CD4-positive, alpha-beta memory T cell (primary cell): ENCODE results near the gene TMEM87B. TPM values are rescaled to one million over a fixed set of nuclear protein-coding genes. Genes with fewer than 3 reads are reported as not detected.
"Not testable (repeated sequence)": the region's sequence is repeated elsewhere in the genome, so short reads cannot be mapped to it uniquely, and the experiment has no call there.

Source experiments
- CTCF ChIA-PET: fragments of 350-600 bp; sonication (Branson Sonifier 250); formaldehyde crosslinking; loops from one replicate; lab custom pipeline; 2021; ENCODE audit warnings: inconsistent platforms; ENCODE audit not compliant: partially characterized antibody; lab: Charles Lee
- POLR2A ChIA-PET: fragments of 350-600 bp; sonication (Branson Sonifier 250); formaldehyde crosslinking; loops from one replicate; lab custom pipeline; 2021; ENCODE audit not compliant: partially characterized antibody; lab: Charles Lee
- DNase-seq, 5 donors: peaks; one replicate each; pipeline versions ENCODE4 v3.0.0 to v3.0.0-alpha.2; 2020 to 2022; ENCODE audit warnings: mixed read lengths in 1 of 5
- H3K27ac ChIP-seq: one replicate; pipeline ENCODE4 v1.7.0; 2013; ENCODE audit warnings: low read depth, low read length
- H3K27me3 ChIP-seq: 2 replicates; pipeline ENCODE4 v1.7.0; 2013; ENCODE audit warnings: mild to moderate bottlenecking, low read length, moderate library complexity; ENCODE audit not compliant: insufficient read depth
- H3K36me3 ChIP-seq: 2 replicates; pipeline ENCODE4 v1.7.0; 2013; ENCODE audit warnings: mild to moderate bottlenecking, low read length, moderate library complexity; ENCODE audit not compliant: insufficient read depth
- H3K4me1 ChIP-seq: 2 replicates; pipeline ENCODE4 v1.7.0; 2013; ENCODE audit warnings: mild to moderate bottlenecking, low read length, moderate library complexity; ENCODE audit not compliant: insufficient read depth
- H3K4me3 ChIP-seq, 2 donors: one replicate each; pipeline ENCODE4 v1.7.0; 2013; ENCODE audit warnings: low read length in 2 of 2, mild to moderate bottlenecking in 1 of 2
- H3K9me3 ChIP-seq, 2 donors: one replicate each; pipeline ENCODE4 v1.7.0; 2013; ENCODE audit warnings: low read length in 2 of 2, control low read depth in 1 of 2; ENCODE audit not compliant: control insufficient read depth in 1 of 2
- H3K27ac Mint-ChIP-seq, 7 donors: one replicate each; pipeline ENCODE4 v1.8.0; 2020 to 2021; ENCODE audit warnings: mixed read lengths in 7 of 7, mild to moderate bottlenecking in 6 of 7, inconsistent platforms in 3 of 7, moderate library complexity in 3 of 7
- H3K27me3 Mint-ChIP-seq, 2 donors: one replicate each; pipeline ENCODE4 v1.8.0; 2020 to 2021; ENCODE audit warnings: mixed read lengths in 2 of 2
- H3K36me3 Mint-ChIP-seq, 2 donors: one replicate each; pipeline ENCODE4 v1.8.0; 2020 to 2021; ENCODE audit warnings: mixed read lengths in 2 of 2, inconsistent platforms in 1 of 2, mild to moderate bottlenecking in 1 of 2
- H3K4me1 Mint-ChIP-seq, 4 donors: one replicate each; pipeline ENCODE4 v1.8.0; 2020 to 2021; ENCODE audit warnings: mixed read lengths in 4 of 4, mild to moderate bottlenecking in 1 of 4
- H3K4me3 Mint-ChIP-seq, 8 donors: one replicate each; pipeline ENCODE4 v1.8.0; 2020 to 2021; ENCODE audit warnings: mixed read lengths in 8 of 8, mild to moderate bottlenecking in 7 of 8, moderate library complexity in 6 of 8, inconsistent platforms in 3 of 8
- H3K9me3 Mint-ChIP-seq, 8 donors: one replicate each; pipeline ENCODE4 v1.8.0; 2020 to 2021; ENCODE audit warnings: mixed read lengths in 8 of 8, mild to moderate bottlenecking in 5 of 8, inconsistent platforms in 3 of 8, moderate library complexity in 1 of 8
- intact Hi-C: fragments of 100-400 bp; cut with micrococcal nuclease; formaldehyde crosslinking; loops from one replicate; pipeline ENCODE4 v1.15.1; 2023
- polyA plus RNA-seq, 2 donors: library from polyadenylated mRNA; unstranded; fragments of 300-500 nt; fragmentation: Illumina TruSeq; gene quantifications; one replicate each; pipeline ENCODE4 v1.2.3, GENCODE V29; 2021
- total RNA-seq, 2 experiments: library from RNA; stranded (reverse); gene quantifications; one replicate each; pipeline ENCODE4 v1.2.3, GENCODE V29; 2021

TMEM87B gene
- total and polyA plus RNA-seq, 4 experiments from 2014 or later, result 12.5 to 28.7 (median 21.8) TPM

DNA sequence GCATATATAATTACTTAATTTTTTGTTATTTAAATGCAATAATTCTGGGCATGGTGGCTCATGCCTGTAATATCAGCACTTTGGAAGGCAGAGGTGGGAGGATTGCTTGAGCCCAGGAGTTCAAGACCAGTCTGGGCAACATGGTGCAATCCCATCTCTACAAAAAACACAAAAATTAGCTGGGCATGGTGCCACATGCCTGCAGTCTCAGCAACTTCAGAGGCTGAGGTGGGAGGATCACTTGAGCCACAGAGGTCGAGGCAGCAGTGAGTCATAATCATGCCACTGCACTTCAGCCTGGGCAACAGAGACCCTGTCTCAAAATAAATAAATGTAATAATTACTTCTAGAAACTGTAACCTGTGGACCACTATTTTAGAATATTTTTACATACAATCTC, 21.5 kb upstream of the TMEM87B start:
- Mint-ChIP-seq H3K36me3 (no peaks in the 10 kb centered on the region), H3K27ac (no peak overlapping the region), H3K27me3 (peaks cover 2 to 3% of the 10 kb centered on the region in 2 donors), H3K9me3 (peaks cover 0 to 19% (median 6%) of the 10 kb centered on the region in 8 donors), H3K4me1 (peaks cover 0 to 5% (median 2%) of the 10 kb centered on the region in 4 donors), H3K4me3 (no peak overlapping the region)
- Histone ChIP-seq H3K36me3 (no peaks in the 10 kb centered on the region), H3K4me1 (no peaks in the 10 kb centered on the region), H3K9me3 (no peaks in the 10 kb centered on the region), H3K27me3 (no peaks in the 10 kb centered on the region), H3K4me3 (no peak overlapping the region), H3K27ac (no peak overlapping the region)
- no peak for DNase-seq
- intact Hi-C loops, result no loop called here
- CTCF ChIA-PET, result interaction anchor here (0.7 to 1.1 kb wide), 2 partner anchors 17 to 122 kb away, joined by 3 read pairs; no protein-coding TSS in a partner anchor
- POLR2A ChIA-PET, result no interaction called here

DNA sequence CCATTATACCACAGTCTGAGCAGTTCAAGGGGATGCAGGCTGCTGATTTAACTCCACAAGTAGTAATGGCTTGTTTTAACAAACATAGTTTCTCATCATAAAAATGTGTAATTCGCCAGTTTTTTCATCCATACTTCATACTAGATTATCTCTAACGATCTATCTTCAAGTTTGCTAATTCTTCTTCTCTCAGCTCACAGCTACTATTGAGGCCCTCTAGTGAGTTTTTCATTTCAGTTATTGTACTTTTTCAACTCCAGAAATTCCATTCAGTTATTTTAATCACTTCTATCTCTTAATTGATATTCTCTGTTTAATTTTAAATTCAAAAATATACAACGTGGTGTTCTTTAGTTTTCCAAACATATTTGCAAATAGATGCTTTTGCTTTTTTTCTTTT, 20.1 kb upstream of the TMEM87B start:
- Mint-ChIP-seq H3K9me3 (peaks cover 0 to 20% (median 8%) of the 10 kb centered on the region in 8 donors), H3K4me1 (peaks cover 0 to 5% (median 2%) of the 10 kb centered on the region in 4 donors), H3K36me3 (no peaks in the 10 kb centered on the region), H3K27me3 (peaks cover 1% of the 10 kb centered on the region in 2 donors), H3K27ac (no peak overlapping the region), H3K4me3 (no peak overlapping the region)
- Histone ChIP-seq H3K4me1 (no peaks in the 10 kb centered on the region), H3K27me3 (no peaks in the 10 kb centered on the region), H3K4me3 (no peak overlapping the region), H3K27ac (no peak overlapping the region), H3K36me3 (no peaks in the 10 kb centered on the region), H3K9me3 (no peaks in the 10 kb centered on the region)
- CTCF ChIA-PET, result no interaction called here
- POLR2A ChIA-PET, result no interaction called here
- intact Hi-C loops, result no loop called here
- DNase-seq, result no peak

DNA sequence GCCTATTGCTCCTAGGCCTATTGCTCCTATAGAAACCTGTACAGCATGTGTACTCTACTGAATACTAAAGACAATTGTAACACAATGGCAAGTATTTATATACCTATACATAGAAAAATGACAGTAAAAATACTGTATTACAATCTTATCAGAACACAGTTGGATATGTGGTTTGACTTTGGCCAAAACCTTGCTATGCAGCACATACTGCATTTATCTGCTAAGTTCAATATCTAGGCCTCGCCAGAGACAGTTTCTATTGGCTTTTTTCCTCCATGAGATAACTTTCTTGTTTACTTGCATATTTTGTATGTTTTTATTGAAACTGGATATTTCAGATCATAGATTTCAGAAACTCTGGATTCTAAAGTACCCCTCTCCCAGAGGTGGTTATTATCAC, 19.3 kb upstream of the TMEM87B start:
- intact Hi-C loops, result no loop called here
- H3K4me1 ChIP-seq, result no peaks in the 10 kb centered on the region
- no peak overlapping the region for H3K27ac ChIP-seq
- H3K36me3 ChIP-seq, result no peaks in the 10 kb centered on the region
- Mint-ChIP-seq H3K27me3 (peaks cover 0 to 1% of the 10 kb centered on the region in 2 donors), H3K9me3 (peaks cover 0 to 21% (median 9%) of the 10 kb centered on the region in 8 donors), H3K27ac (no peak overlapping the region), H3K36me3 (no peaks in the 10 kb centered on the region), H3K4me3 (no peak overlapping the region), H3K4me1 (peaks cover 0 to 5% (median 2%) of the 10 kb centered on the region in 4 donors)
- no peaks in the 10 kb centered on the region for H3K27me3 ChIP-seq
- H3K9me3 ChIP-seq, result no peaks in the 10 kb centered on the region
- DNase-seq, result no peak
- ChIA-PET POLR2A (no interaction called here), CTCF (no interaction called here)
- H3K4me3 ChIP-seq, result no peak overlapping the region

DNA sequence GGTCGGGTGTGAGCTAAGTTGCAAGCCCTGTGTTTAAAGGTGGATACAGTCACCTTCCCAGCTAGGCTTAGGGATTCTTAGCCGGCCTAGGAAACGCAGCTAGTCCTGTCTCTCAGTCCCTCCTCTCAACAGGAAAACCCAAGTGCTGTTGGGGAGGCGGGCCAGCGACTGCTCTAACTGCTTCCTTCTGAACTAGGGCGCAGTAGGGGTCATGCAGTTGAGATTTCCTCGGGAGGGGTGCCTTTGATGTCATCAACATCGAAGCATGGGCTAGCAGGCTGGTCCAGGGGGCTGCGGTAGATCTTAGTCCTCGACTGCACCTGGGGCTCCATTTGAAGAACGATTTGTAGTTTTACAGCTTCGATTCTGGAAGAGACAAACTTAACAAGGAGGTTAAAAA, 15.5 kb upstream of the TMEM87B start:
- H3K4me1 ChIP-seq, POLR2A ChIA-PET, DNase-seq, H3K4me1 Mint-ChIP-seq, H3K27me3 Mint-ChIP-seq, H3K27me3 ChIP-seq, H3K36me3 ChIP-seq, H3K27ac Mint-ChIP-seq, H3K9me3 ChIP-seq, H3K4me3 ChIP-seq, H3K27ac ChIP-seq, H3K36me3 Mint-ChIP-seq, H3K4me3 Mint-ChIP-seq, intact Hi-C loops: not testable (repeated sequence)
- CTCF ChIA-PET, result interaction anchor here (1.1 kb wide), 1 partner anchor 11 kb away, joined by 3 read pairs; no protein-coding TSS in a partner anchor
- peaks cover 0 to 21% (median 10%) of the 10 kb centered on the region in 8 donors for H3K9me3 Mint-ChIP-seq

DNA sequence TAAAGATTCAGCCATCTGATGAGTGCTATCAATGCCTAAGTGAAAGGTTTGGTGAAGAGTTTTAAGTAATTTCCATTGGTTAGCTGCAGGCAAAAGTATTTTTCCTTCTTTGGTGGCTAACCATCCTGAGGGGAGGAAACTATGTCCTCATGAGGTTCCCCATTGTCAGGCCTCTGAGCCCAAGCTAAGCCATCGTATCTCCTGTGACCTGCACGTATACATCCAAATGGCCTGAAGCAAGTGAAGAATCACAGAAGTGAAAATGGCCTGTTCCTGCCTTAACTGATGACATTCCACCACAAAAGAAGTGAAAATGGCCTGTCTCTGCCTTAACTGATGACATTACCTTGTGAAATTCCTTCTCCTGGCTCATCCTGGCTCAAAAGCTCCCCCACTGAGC, 15.0 kb upstream of the TMEM87B start:
- H3K9me3 ChIP-seq, H3K36me3 ChIP-seq, DNase-seq, H3K27ac Mint-ChIP-seq, H3K27me3 ChIP-seq, intact Hi-C loops, H3K4me1 Mint-ChIP-seq, H3K4me3 Mint-ChIP-seq, H3K4me3 ChIP-seq, H3K27ac ChIP-seq, POLR2A ChIA-PET, H3K36me3 Mint-ChIP-seq, H3K27me3 Mint-ChIP-seq, H3K4me1 ChIP-seq: not testable (repeated sequence)
- H3K9me3 Mint-ChIP-seq, result peaks cover 0 to 19% (median 11%) of the 10 kb centered on the region in 8 donors
- CTCF ChIA-PET, result interaction anchor here (1.1 kb wide), 1 partner anchor 10 kb away, joined by 3 read pairs; no protein-coding TSS in a partner anchor

DNA sequence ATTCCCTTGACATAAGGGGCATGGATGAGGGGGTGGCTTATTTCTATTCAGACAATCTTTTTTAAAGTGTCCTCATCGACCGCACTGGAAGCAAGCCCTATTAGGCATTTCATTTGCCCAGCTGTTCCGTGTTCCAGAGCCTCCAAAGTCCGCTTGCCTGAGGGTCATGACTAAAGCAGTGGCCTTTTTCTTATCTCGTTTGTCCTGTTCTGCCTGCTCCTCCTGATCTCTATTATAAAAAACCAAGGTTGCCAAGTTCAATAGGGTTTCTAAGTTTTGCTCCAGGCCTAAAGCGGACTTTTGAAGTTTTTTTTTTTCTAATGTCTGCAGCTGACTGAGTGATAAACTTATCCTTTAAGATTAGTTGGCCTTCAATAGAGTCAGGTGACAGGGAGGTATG, 13.6 kb upstream of the TMEM87B start:
- H3K27me3 ChIP-seq, H3K4me1 ChIP-seq, H3K9me3 ChIP-seq, POLR2A ChIA-PET, H3K36me3 Mint-ChIP-seq, H3K36me3 ChIP-seq, intact Hi-C loops, H3K4me3 ChIP-seq, H3K27ac ChIP-seq, H3K27ac Mint-ChIP-seq, H3K4me1 Mint-ChIP-seq, H3K4me3 Mint-ChIP-seq, DNase-seq, CTCF ChIA-PET, H3K27me3 Mint-ChIP-seq: not testable (repeated sequence)
- peaks cover 0 to 25% (median 12%) of the 10 kb centered on the region in 8 donors for H3K9me3 Mint-ChIP-seq

DNA sequence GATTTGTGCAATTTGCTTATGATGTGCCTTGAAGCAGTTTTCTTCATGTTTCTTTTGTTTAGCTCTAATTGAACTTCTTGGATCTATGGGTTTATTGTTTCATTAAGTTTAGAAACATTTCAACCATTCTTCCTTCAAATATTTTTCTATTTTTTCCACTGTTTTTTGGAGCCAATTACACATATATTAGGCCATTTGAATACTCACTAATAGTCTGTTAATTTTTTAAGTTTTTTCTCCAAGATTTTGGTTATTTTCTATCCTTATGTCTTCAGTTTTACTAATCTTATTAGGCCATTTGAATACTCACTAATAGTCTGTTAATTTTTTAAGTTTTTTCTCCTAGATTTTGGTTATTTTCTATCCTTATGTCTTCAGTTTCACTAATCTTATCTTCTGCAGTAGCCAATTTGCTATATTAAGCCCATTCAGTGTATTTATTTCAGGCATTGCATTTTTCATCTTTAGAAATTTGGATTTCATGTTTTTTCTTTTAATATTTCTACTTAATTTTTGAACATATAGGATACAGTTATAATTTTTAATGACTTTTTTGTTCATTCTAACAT, 9.5 kb upstream of the TMEM87B start:
- H3K27me3 Mint-ChIP-seq, result peaks cover 2 to 9% of the 10 kb centered on the region in 2 donors
- Histone ChIP-seq H3K9me3 (no peaks in the 10 kb centered on the region), H3K4me1 (no peaks in the 10 kb centered on the region), H3K4me3 (no peak overlapping the region), H3K36me3 (no peaks in the 10 kb centered on the region), H3K27ac (no peak overlapping the region), H3K27me3 (no peaks in the 10 kb centered on the region)
- no peaks in the 10 kb centered on the region for H3K36me3 Mint-ChIP-seq
- DNase-seq, result no peak
- H3K9me3 Mint-ChIP-seq, result peaks cover 0 to 8% (median 6%) of the 10 kb centered on the region in 8 donors
- no peak overlapping the region for H3K27ac Mint-ChIP-seq
- no peak overlapping the region for H3K4me3 Mint-ChIP-seq
- intact Hi-C loops, result no loop called here
- POLR2A ChIA-PET, result no interaction called here
- CTCF ChIA-PET, result interaction anchor here (2.0 kb wide), 2 partner anchors 8 to 157 kb away, joined by 5 to 6 read pairs; no protein-coding TSS in a partner anchor
- peaks cover 0 to 5% (median under 1%) of the 10 kb centered on the region in 4 donors for H3K4me1 Mint-ChIP-seq
